ENCODE data around the gene DCLK1. TPM values are rescaled to one million over a fixed set of nuclear protein-coding genes. Genes with fewer than 3 reads are reported as not detected.

Gene DCLK1
- total RNA-seq, 2 experiments from 2014 or later = not detected

DNA sequence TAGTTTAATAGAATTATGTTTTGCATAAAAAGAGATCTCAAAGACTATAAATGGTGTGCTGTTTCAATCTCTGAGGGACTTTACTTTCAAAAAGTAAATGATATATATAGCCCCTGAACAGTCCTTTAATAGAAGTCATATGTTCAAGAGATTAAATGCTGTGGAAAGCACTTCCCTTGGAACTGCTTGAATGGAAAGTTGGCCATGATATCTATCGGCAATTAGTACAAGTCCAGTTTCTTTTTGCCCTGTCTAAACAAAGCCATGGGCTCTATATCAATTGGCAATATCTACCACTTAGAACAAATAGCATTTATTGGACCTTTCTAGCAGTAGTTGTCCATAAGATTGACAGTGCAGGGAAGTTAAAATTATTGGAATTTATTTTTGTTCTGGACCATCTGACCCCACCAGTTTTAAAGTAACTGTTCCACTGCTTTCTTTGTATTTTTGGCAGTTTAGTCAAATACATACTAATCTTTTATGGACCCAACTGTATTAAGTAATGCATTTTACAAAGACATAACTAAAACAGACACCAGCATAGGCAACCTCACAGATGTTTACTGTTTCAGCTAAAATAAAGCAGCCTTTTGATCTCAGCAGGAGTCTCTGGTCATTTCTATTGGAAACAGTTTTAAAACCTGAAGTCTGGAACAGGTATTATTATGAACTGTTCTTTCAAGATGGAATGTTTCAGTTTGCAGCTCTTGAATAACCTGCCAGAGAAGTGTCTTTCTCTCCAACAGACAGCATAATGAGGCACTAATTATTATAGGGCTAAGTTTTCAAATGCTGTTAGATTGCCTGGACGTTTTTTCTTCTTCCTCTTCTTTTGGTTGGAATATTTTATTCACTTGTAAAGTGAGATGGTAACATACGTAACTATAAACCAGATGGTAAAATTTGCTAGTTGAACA, 282.6 kb downstream of the DCLK1 start:
- Mint-ChIP-seq H3K9me3 (peaks cover 1% of the 10 kb centered on the region), H3K36me3 (ENCODE audit: low read depth) (no peaks in the 10 kb centered on the region), H3K27me3 (ENCODE audit: low read depth) (peaks cover 4% of the 10 kb centered on the region), H3K27ac (no peak overlapping the region), H3K4me1 (ENCODE audit: low read depth) (no peaks in the 10 kb centered on the region), H3K4me3 (no peak overlapping the region)
- no peak for DNase-seq
- intact Hi-C loops (cut with micrococcal nuclease) = no loop called here
- CTCF ChIA-PET = no interaction called here

DNA sequence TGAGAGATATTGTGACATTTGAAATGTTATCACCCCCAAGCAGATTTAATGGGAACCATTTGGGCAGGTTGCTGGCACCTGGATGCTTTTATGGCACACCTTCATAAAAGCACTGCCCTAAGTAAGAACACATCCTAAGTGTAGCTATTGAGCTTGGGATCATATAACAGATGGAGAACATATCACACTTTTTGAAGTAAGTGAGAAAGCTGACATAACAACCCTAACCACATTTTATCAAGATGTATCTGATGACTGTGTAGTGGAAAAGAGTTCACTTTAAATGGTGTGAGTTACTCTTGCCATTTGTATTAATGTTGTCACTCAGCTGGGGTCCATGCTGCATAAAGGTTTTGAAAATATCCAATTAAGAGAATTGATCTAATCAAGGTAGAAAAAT, 287.9 kb downstream of the DCLK1 start:
- intact Hi-C loops (cut with micrococcal nuclease) = no loop called here
- no peak for DNase-seq
- no peak overlapping the region for H3K4me3 Mint-ChIP-seq
- CTCF ChIA-PET = no interaction called here
- H3K9me3 Mint-ChIP-seq = no peaks in the 10 kb centered on the region
- H3K27ac Mint-ChIP-seq = no peak overlapping the region
- no peaks in the 10 kb centered on the region for H3K27me3 Mint-ChIP-seq (ENCODE audit: low read depth)
- no peaks in the 10 kb centered on the region for H3K4me1 Mint-ChIP-seq (ENCODE audit: low read depth)
- H3K36me3 Mint-ChIP-seq (ENCODE audit: low read depth) = no peaks in the 10 kb centered on the region

- DNase-seq = no peak
- Mint-ChIP-seq H3K4me3 (no peak overlapping the region), H3K36me3 (ENCODE audit: low read depth) (no peaks in the 10 kb centered on the region), H3K27me3 (ENCODE audit: low read depth) (no peaks in the 10 kb centered on the region), H3K27ac (no peak overlapping the region), H3K4me1 (ENCODE audit: low read depth) (no peaks in the 10 kb centered on the region), H3K9me3 (no peaks in the 10 kb centered on the region)
- CTCF ChIA-PET = no interaction called here
- intact Hi-C loops (cut with micrococcal nuclease) = no loop called here
Observed at GRCh38 chr13:35841060-35841521, 290.1 kb downstream of the DCLK1 start.

- H3K9me3 Mint-ChIP-seq = no peaks in the 10 kb centered on the region
- no peak overlapping the region for H3K27ac Mint-ChIP-seq
- H3K4me3 Mint-ChIP-seq = no peak overlapping the region
- CTCF ChIA-PET = no interaction called here
- H3K27me3 Mint-ChIP-seq (ENCODE audit: low read depth) = no peaks in the 10 kb centered on the region
- H3K36me3 Mint-ChIP-seq (ENCODE audit: low read depth) = no peaks in the 10 kb centered on the region
- DNase-seq = no peak
- no peaks in the 10 kb centered on the region for H3K4me1 Mint-ChIP-seq (ENCODE audit: low read depth)
- intact Hi-C loops (cut with micrococcal nuclease) = no loop called here
Observed at GRCh38 chr13:35839806-35840205, 291.4 kb downstream of the DCLK1 start.

- no peak overlapping the region for H3K27ac Mint-ChIP-seq
- no peaks in the 10 kb centered on the region for H3K4me1 Mint-ChIP-seq (ENCODE audit: low read depth)
- intact Hi-C loops (cut with micrococcal nuclease) = no loop called here
- CTCF ChIA-PET = no interaction called here
- H3K36me3 Mint-ChIP-seq (ENCODE audit: low read depth) = no peaks in the 10 kb centered on the region
- H3K9me3 Mint-ChIP-seq = no peaks in the 10 kb centered on the region
- H3K27me3 Mint-ChIP-seq (ENCODE audit: low read depth) = no peaks in the 10 kb centered on the region
- no peak for DNase-seq
- H3K4me3 Mint-ChIP-seq = no peak overlapping the region
Observed at GRCh38 chr13:35838356-35838755, 292.8 kb downstream of the DCLK1 start.

- Mint-ChIP-seq H3K4me3 (no peak overlapping the region), H3K9me3 (no peaks in the 10 kb centered on the region), H3K27me3 (ENCODE audit: low read depth) (peaks cover 2% of the 10 kb centered on the region), H3K27ac (no peak overlapping the region), H3K36me3 (ENCODE audit: low read depth) (no peaks in the 10 kb centered on the region), H3K4me1 (ENCODE audit: low read depth) (no peaks in the 10 kb centered on the region)
- intact Hi-C loops (cut with micrococcal nuclease) = no loop called here
- CTCF ChIA-PET = no interaction called here
- DNase-seq = no peak
Observed at GRCh38 chr13:35836446-35836845, 294.7 kb downstream of the DCLK1 start.

- Mint-ChIP-seq H3K9me3 (no peaks in the 10 kb centered on the region), H3K36me3 (ENCODE audit: low read depth) (no peaks in the 10 kb centered on the region), H3K27ac (no peak overlapping the region), H3K27me3 (ENCODE audit: low read depth) (peaks cover 3% of the 10 kb centered on the region), H3K4me3 (no peak overlapping the region), H3K4me1 (ENCODE audit: low read depth) (no peaks in the 10 kb centered on the region)
- intact Hi-C loops (cut with micrococcal nuclease) = no loop called here
- DNase-seq = no peak
- CTCF ChIA-PET = no interaction called here
Observed at GRCh38 chr13:35835989-35836388, 295.2 kb downstream of the DCLK1 start.

GRCh38 chr13:35833608-35834275, 297.4 kb downstream of the DCLK1 start:
- CTCF ChIA-PET = interaction anchor here (1.2 kb wide), 1 partner anchor 15 kb away, joined by 3 read pairs; no protein-coding TSS in a partner anchor
- Mint-ChIP-seq H3K27ac (no peak overlapping the region), H3K36me3 (ENCODE audit: low read depth) (no peaks in the 10 kb centered on the region), H3K27me3 (ENCODE audit: low read depth) (peaks cover 3% of the 10 kb centered on the region), H3K4me1 (ENCODE audit: low read depth) (no peaks in the 10 kb centered on the region), H3K9me3 (no peaks in the 10 kb centered on the region), H3K4me3 (no peak overlapping the region)
- intact Hi-C loops (cut with micrococcal nuclease) = no loop called here
- DNase-seq = no peak

- Mint-ChIP-seq H3K27me3 (ENCODE audit: low read depth) (peaks cover 5% of the 10 kb centered on the region), H3K9me3 (no peaks in the 10 kb centered on the region), H3K4me1 (ENCODE audit: low read depth) (no peaks in the 10 kb centered on the region), H3K4me3 (no peak overlapping the region), H3K36me3 (ENCODE audit: low read depth) (no peaks in the 10 kb centered on the region), H3K27ac (no peak overlapping the region)
- CTCF ChIA-PET = interaction anchor here (1.2 kb wide), 1 partner anchor 15 kb away, joined by 3 read pairs; no protein-coding TSS in a partner anchor
- intact Hi-C loops (cut with micrococcal nuclease) = no loop called here
- DNase-seq = no peak
Observed at GRCh38 chr13:35833031-35833430, 298.2 kb downstream of the DCLK1 start.

GRCh38 chr13:35832551-35832950, 298.6 kb downstream of the DCLK1 start:
- no peak for DNase-seq
- CTCF ChIA-PET = no interaction called here

DNA sequence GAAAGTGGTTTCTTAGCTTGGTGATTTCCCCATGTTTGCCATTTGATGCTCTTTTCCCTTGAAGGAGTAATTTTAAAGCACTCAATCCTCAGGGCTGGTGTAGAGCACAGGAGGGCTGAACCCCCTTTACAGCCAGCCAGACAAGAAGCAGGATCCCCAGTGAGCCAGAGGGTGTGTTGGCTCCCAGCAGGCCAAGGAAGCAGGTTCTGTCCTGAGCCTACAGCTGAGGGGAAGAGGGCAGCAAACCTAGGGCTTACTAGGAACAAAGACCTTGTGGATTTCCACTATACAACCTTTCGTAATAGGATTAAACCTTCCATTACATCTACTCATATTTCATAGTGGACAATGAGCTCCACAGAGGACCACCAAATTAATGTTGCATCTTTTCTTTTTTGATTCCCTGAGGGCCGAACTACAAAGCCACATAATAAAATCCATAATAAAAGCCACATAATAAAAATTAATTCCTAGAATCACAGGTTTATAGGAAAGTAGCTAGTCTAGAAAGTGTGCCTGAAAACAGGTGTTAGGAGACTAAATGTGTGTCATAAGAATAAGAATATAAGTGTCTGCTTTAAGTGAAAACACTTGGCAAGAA, 300.2 kb downstream of the DCLK1 start:
- no peaks in the 10 kb centered on the region for H3K36me3 Mint-ChIP-seq (ENCODE audit: low read depth)
- H3K9me3 Mint-ChIP-seq = no peaks in the 10 kb centered on the region
- no peak overlapping the region for H3K27ac Mint-ChIP-seq
- no peak overlapping the region for H3K4me3 Mint-ChIP-seq
- CTCF ChIA-PET = interaction anchor here (0.6 to 1.0 kb wide), 2 partner anchors 8 to 13 kb away, joined by 3 to 7 read pairs; no protein-coding TSS in a partner anchor
- peaks cover 7% of the 10 kb centered on the region for H3K27me3 Mint-ChIP-seq (ENCODE audit: low read depth)
- intact Hi-C loops (cut with micrococcal nuclease) = no loop called here
- no peaks in the 10 kb centered on the region for H3K4me1 Mint-ChIP-seq (ENCODE audit: low read depth)
- DNase-seq = no peak

More at GRCh38 chr13:35832551-35832950, 298.6 kb downstream of the DCLK1 start:
- Mint-ChIP-seq H3K4me3 (no peak overlapping the region), H3K36me3 (ENCODE audit: low read depth) (no peaks in the 10 kb centered on the region), H3K4me1 (ENCODE audit: low read depth) (no peaks in the 10 kb centered on the region), H3K27ac (no peak overlapping the region), H3K9me3 (no peaks in the 10 kb centered on the region), H3K27me3 (ENCODE audit: low read depth) (peaks cover 6% of the 10 kb centered on the region)
- intact Hi-C loops (cut with micrococcal nuclease) = no loop called here

- CTCF ChIA-PET = interaction anchor here (0.7 to 1.5 kb wide), 3 partner anchors 9 to 15 kb away, joined by 3 to 5 read pairs (median 4); no protein-coding TSS in a partner anchor
- H3K27ac Mint-ChIP-seq = no peak overlapping the region
- intact Hi-C loops (cut with micrococcal nuclease) = no loop called here
- H3K4me1 Mint-ChIP-seq (ENCODE audit: low read depth) = no peaks in the 10 kb centered on the region
- DNase-seq = peak; percentile 5
- no peaks in the 10 kb centered on the region for H3K36me3 Mint-ChIP-seq (ENCODE audit: low read depth)
- H3K9me3 Mint-ChIP-seq = no peaks in the 10 kb centered on the region
- peaks cover 7% of the 10 kb centered on the region for H3K27me3 Mint-ChIP-seq (ENCODE audit: low read depth)
- no peak overlapping the region for H3K4me3 Mint-ChIP-seq
Observed at GRCh38 chr13:35826626-35827254, 304.4 kb downstream of the DCLK1 start.
